GM06990 (cell line): Measurements from ENCODE around the gene RAB36.

Source experiments
- DNase-seq: peaks from one replicate; pipeline ENCODE4 v3.0.0-alpha.2; 2011; ENCODE audit not compliant: insufficient read length; ENCODE audit errors: extremely low read depth
- H3K27me3 ChIP-seq: replicated peaks from 2 replicates; pipeline ENCODE4 v1.6.0; 2011; ENCODE audit warnings: low read length; ENCODE audit not compliant: control insufficient read depth, insufficient read depth
- H3K36me3 ChIP-seq: 2 replicates; pipeline ENCODE4 v1.5.1; 2011; ENCODE audit warnings: low read length; ENCODE audit not compliant: control insufficient read depth, insufficient read depth
- H3K4me3 ChIP-seq: replicated peaks from 2 replicates; pipeline ENCODE4 v1.5.1; 2011; ENCODE audit warnings: low read depth, mild to moderate bottlenecking, control low read depth, low read length
- CTCF ChIP-seq: IDR thresholded peaks from 2 replicates; pipeline ENCODE4 v1.5.1; 2011; ENCODE audit warnings: low read length, control low read depth, mild to moderate bottlenecking, inconsistent platforms; ENCODE audit not compliant: insufficient read depth, poor library complexity, severe bottlenecking

RAB36 gene

GRCh38 chr22:23200898-23201297 is 55.6 kb downstream of the RAB36 start:
- no peak for DNase-seq
- TF ChIP-seq CTCF: no peak
- peaks cover 10% of the 10 kb centered on the region for H3K36me3 ChIP-seq
- H3K4me3 ChIP-seq: no peak overlapping the region
- H3K27me3 ChIP-seq: no peaks in the 10 kb centered on the region

GRCh38 chr22:23202812-23203451 is 57.7 kb downstream of the RAB36 start:
- peaks cover 10% of the 10 kb centered on the region for H3K36me3 ChIP-seq
- no peak overlapping the region for H3K4me3 ChIP-seq
- no peaks in the 10 kb centered on the region for H3K27me3 ChIP-seq
- no peak for DNase-seq
- TF ChIP-seq CTCF: no peak

GRCh38 chr22:23203452-23204124 is 58.3 kb downstream of the RAB36 start:
- no peak for DNase-seq
- H3K36me3 ChIP-seq: peaks cover 6% of the 10 kb centered on the region
- no peaks in the 10 kb centered on the region for H3K27me3 ChIP-seq
- H3K4me3 ChIP-seq: no peak overlapping the region
- TF ChIP-seq CTCF: no peak

DNA sequence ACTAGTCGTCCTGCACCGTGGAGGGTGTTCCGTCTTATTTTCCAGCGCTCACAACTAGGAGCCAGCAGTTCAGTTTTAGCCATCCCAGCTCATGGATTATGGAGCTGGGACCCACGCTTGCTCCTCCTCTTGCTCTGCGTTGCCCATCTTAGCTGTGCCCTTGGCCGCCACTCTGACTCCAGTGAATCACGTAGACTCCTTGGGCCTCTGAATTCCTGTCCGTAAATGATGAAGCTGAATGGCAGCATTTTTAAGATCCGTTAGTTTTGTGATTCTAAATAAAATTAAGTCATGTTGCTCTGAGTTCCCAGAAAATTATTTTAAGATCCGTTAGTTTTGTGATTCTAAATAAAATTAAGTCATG is 58.8 kb downstream of the RAB36 start:
- no peak overlapping the region for H3K4me3 ChIP-seq
- DNase-seq: no peak
- no peaks in the 10 kb centered on the region for H3K27me3 ChIP-seq
- TF ChIP-seq CTCF: no peak
- peaks cover 6% of the 10 kb centered on the region for H3K36me3 ChIP-seq

DNA sequence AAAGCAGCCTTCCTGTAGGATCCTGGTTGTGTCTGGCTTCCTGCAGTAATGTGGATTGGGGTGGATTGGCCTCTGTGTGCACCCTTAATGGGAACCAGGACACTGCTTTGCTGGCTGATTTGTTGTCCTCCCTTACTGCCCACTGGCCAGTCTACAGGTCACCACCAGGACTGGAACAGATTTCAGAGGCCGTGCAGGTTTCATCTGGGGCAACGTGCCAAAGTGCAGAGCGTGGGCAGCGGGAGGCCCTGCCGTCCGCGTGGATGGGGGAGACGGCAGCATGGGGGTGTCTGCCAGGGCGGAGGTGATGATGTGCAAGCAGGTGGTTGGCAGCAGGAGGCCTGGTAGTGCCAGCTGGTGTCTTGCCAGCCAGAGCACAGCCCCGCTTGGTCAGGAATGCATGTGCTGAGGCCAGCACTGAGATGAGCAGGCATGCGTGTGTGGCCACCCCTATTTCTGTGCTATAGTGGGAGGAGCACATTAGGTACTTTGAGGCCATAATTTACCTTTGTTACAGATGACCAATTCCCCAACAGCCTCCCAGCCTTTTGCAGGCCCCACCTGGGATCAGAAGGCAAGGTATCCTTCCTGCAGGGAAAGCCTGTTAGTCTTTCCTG is 59.4 kb downstream of the RAB36 start:
- H3K36me3 ChIP-seq: peaks cover 6% of the 10 kb centered on the region
- no peak for TF ChIP-seq CTCF
- H3K27me3 ChIP-seq: no peaks in the 10 kb centered on the region
- H3K4me3 ChIP-seq: no peak overlapping the region
- no peak for DNase-seq
